Breast epithelium (tissue), 4 donors: ENCODE results near the gene TSTD1. TPM values are rescaled to one million over a fixed set of nuclear protein-coding genes. Genes with fewer than 3 reads are reported as not detected.

Source experiments
- DNase-seq, 2 donors: peaks; one replicate each; pipeline ENCODE4 v3.0.0-alpha.2; 2019; ENCODE audit warnings: low spot score in 2 of 2
- H3K27ac ChIP-seq, 2 donors: fragments of 200-600 bp; sonication (generic) in 1 of 2; one replicate each; pipeline ENCODE4 v1.5.1; 2016 to 2019; ENCODE audit warnings: mild to moderate bottlenecking in 1 of 2
- H3K27me3 ChIP-seq, 2 donors: fragments of 200-600 bp; sonication (generic) in 1 of 2; one replicate each; pipeline versions ENCODE4 v1.5.1 to v1.6.0; 2017 to 2019; ENCODE audit warnings: control low read depth in 1 of 2, mild to moderate bottlenecking in 1 of 2
- H3K36me3 ChIP-seq: fragments of 200-600 bp; one replicate; pipeline ENCODE4 v1.5.1; 2019
- H3K4me1 ChIP-seq, 2 donors: fragments of 200-600 bp; sonication (generic); one replicate each; pipeline ENCODE4 v1.5.1; 2016 to 2019; ENCODE audit warnings: control low read depth in 1 of 2
- H3K4me3 ChIP-seq, 3 donors: fragments of 200-600 bp; sonication (generic); 1 replicate in 2 of 3; 2 replicates in 1 of 3; pipeline ENCODE4 v1.5.1; 2016 to 2019; ENCODE audit warnings: mild to moderate bottlenecking in 3 of 3, moderate library complexity in 2 of 3
- H3K9me3 ChIP-seq, 2 donors: fragments of 200-600 bp; sonication (generic) in 1 of 2; one replicate each; pipeline ENCODE4 v1.5.1; 2016 to 2019; ENCODE audit warnings: control low read depth in 1 of 2
- POLR2A ChIP-seq: fragments of 450-650 bp; IDR thresholded peaks from one replicate; pipeline ENCODE4 v1.6.1; 2016; ENCODE audit warnings: antibody characterized with exemption, mild to moderate bottlenecking, moderate library complexity
- POLR2AphosphoS5 ChIP-seq, 3 donors: sonication (generic); formaldehyde crosslinking; IDR thresholded peaks; one replicate each; pipeline ENCODE4 v1.6.1; 2017; ENCODE audit warnings: antibody characterized with exemption in 3 of 3
- intact Hi-C: fragments of 100-400 bp; cut with DNase I; formaldehyde crosslinking; loops from one replicate; pipeline ENCODE4 v1.15.1; 2023; ENCODE audit warnings: low total_unique reads
- total RNA-seq, 3 donors: library from RNA; depleted of rRNA; stranded (reverse); fragments of >200 nt; gene quantifications; one replicate each; pipeline ENCODE4 v1.1.0, GENCODE V29; 2016
- TF ChIP-seq, protein P1 (sequence below), 3 donors: fragments of 450-650 bp; IDR thresholded peaks; one replicate each; pipeline ENCODE4 v1.5.1; 2016 to 2017; ENCODE audit warnings: antibody characterized with exemption in 3 of 3, mild to moderate bottlenecking in 3 of 3, moderate library complexity in 3 of 3

Gene TSTD1
- total RNA-seq: 100 to 1,000 TPM in 2 of 3 donors, 10 to 100 TPM in 1; 57.3 to 217 (median 109) TPM

DNA sequence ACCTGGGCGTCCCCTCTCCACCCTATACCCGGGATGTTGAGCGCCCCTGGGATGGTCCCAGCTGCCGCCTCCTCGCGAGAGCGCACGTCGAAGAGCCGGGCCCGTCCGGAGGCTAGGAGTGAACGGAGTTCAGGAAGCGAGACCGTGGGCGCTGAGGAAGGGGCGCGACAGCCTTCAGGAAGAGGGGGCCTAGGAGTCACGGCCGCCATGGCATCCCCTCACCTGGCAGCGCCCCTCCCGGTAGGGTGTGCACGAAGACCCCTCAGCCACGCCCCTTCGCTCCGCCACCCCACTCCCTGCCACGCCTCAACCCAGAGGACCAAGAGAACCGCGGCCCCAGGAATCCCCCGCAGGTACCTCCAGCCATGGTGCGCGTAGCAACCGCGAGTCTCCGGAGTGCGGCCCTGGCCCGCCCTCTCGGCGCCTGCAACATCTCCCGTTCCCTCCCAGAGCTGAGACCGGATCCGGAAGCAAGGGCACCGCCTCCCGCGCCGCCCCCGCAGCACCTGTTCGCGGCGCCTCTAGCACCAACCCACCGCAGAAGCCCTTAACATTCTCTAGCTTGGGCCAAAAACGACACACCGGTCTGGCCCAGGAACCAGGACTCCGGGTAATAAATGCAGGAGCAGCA, at the start of gene TSTD1:
Gene TSTD1 (minus strand): TSS at position 442 of the 631 bp plus-strand sequence. CDS start 75 bp downstream, at position 367.
- DNase-seq: peak; percentile 65 to 72
- TF ChIP-seq POLR2A (peak; percentile 50), POLR2AphosphoS5 (IDR thresholded peaks at IDR 0.05) (peak in 1 of 3 donors; percentile 62)
- TF ChIP-seq, protein P1, sequence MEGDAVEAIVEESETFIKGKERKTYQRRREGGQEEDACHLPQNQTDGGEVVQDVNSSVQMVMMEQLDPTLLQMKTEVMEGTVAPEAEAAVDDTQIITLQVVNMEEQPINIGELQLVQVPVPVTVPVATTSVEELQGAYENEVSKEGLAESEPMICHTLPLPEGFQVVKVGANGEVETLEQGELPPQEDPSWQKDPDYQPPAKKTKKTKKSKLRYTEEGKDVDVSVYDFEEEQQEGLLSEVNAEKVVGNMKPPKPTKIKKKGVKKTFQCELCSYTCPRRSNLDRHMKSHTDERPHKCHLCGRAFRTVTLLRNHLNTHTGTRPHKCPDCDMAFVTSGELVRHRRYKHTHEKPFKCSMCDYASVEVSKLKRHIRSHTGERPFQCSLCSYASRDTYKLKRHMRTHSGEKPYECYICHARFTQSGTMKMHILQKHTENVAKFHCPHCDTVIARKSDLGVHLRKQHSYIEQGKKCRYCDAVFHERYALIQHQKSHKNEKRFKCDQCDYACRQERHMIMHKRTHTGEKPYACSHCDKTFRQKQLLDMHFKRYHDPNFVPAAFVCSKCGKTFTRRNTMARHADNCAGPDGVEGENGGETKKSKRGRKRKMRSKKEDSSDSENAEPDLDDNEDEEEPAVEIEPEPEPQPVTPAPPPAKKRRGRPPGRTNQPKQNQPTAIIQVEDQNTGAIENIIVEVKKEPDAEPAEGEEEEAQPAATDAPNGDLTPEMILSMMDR (IDR thresholded peaks at IDR 0.05): no peak
- Histone ChIP-seq H3K4me3 (peak within 1 kb of the TSS; percentile 54 to 83 (median 79)), H3K27ac (peak within 1 kb of the TSS; percentile 88 to 91), H3K36me3 (no peaks in the 10 kb centered on the region), H3K4me1 (no peaks in the 10 kb centered on the region), H3K27me3 (no peaks in the 10 kb centered on the region), H3K9me3 (no peaks in the 10 kb centered on the region)
- intact Hi-C loops: no loop called here

- Histone ChIP-seq H3K9me3 (no peaks in the 10 kb centered on the region), H3K4me3 (peak overlapping the region in 2 of 3 donors; percentile 60 to 65), H3K27me3 (no peaks in the 10 kb centered on the region), H3K27ac (peak overlapping the region; percentile 92 to 98), H3K36me3 (no peaks in the 10 kb centered on the region), H3K4me1 (peaks cover 0 to 15% of the 10 kb centered on the region in 2 donors)
- intact Hi-C loops: no loop called here
- TF ChIP-seq POLR2A: no peak
- DNase-seq: no peak
These were observed 47.7 kb upstream of the TSTD1 start for GRCh38 chr1:161086457-161086856.

- peak overlapping the region; percentile 92 to 98 for H3K27ac ChIP-seq
- no peaks in the 10 kb centered on the region for H3K36me3 ChIP-seq
- peaks cover 0 to 15% of the 10 kb centered on the region in 2 donors for H3K4me1 ChIP-seq
- H3K27me3 ChIP-seq: no peaks in the 10 kb centered on the region
- no peaks in the 10 kb centered on the region for H3K9me3 ChIP-seq
- intact Hi-C loops: no loop called here
- TF ChIP-seq, protein P1 (IDR thresholded peaks at IDR 0.05): no peak
- TF ChIP-seq POLR2A (no peak), POLR2AphosphoS5 (IDR thresholded peaks at IDR 0.05) (no peak)
- DNase-seq: no peak
- peak overlapping the region in 2 of 3 donors; percentile 60 to 65 for H3K4me3 ChIP-seq
These were observed 46.4 kb upstream of the TSTD1 start for GRCh38 chr1:161085165-161085564.

DNA sequence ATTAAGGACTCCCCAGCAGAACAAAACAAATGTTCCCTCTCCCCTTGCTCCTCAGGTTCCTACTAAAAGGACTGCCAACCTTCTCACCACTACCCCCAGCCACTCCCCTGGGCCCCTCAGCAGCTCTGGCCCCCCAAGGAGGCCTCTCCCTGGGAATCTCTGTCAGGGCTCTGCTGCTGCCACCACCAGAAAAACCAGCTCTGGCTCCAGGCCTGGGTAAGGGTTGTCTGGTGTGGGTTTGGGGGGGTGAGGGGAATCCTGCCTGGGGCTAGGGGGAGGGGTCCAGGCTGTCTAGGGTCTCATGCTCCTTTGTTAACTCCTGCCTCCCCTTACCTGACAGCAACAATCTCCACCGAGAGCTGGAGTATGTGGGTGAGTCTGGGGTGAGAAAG, 45.8 kb upstream of the TSTD1 start:
- Histone ChIP-seq H3K27ac (peak overlapping the region; percentile 92 to 98), H3K27me3 (no peaks in the 10 kb centered on the region), H3K4me3 (peak overlapping the region in 2 of 3 donors; percentile 60 to 65), H3K36me3 (no peaks in the 10 kb centered on the region), H3K4me1 (peaks cover 0 to 15% of the 10 kb centered on the region in 2 donors), H3K9me3 (no peaks in the 10 kb centered on the region)
- intact Hi-C loops: no loop called here
- no peak for DNase-seq
- TF ChIP-seq, protein P1 (IDR thresholded peaks at IDR 0.05): no peak
- no peak for TF ChIP-seq POLR2A
- TF ChIP-seq POLR2AphosphoS5 (IDR thresholded peaks at IDR 0.05): no peak

GRCh38 chr1:161083748-161084596, 45.2 kb upstream of the TSTD1 start:
- no peaks in the 10 kb centered on the region for H3K36me3 ChIP-seq
- no peaks in the 10 kb centered on the region for H3K27me3 ChIP-seq
- H3K9me3 ChIP-seq: no peaks in the 10 kb centered on the region
- H3K4me3 ChIP-seq: peak overlapping the region in 1 of 3 donors; percentile 44
- TF ChIP-seq POLR2AphosphoS5 (IDR thresholded peaks at IDR 0.05) (no peak), POLR2A (no peak)
- TF ChIP-seq, protein P1 (IDR thresholded peaks at IDR 0.05): no peak
- H3K4me1 ChIP-seq: peaks cover 0 to 15% of the 10 kb centered on the region in 2 donors
- no peak for DNase-seq
- intact Hi-C loops: no loop called here
- peak overlapping the region; percentile 92 to 98 for H3K27ac ChIP-seq
